Endothelial cell of umbilical vein (primary cell): ENCODE measurements around the gene FBXW7.

Experiments used
- CTCF ChIP-seq, 2 donors: IDR thresholded peaks; 1 replicate in 1 of 2; 2 replicates in 1 of 2; pipeline ENCODE4 v1.5.1; 2011; ENCODE audit warnings: low read length in 2 of 2, mild to moderate bottlenecking in 2 of 2, moderate library complexity in 2 of 2, control low read depth in 1 of 2, inconsistent platforms in 1 of 2, low read depth in 1 of 2; ENCODE audit not compliant: insufficient read depth in 1 of 2; ENCODE audit errors: extremely low read depth in 1 of 2
- GATA2 ChIP-seq: IDR thresholded peaks from 2 replicates; pipeline ENCODE4 v1.7.0; 2011; ENCODE audit warnings: low read depth, mild to moderate bottlenecking, moderate library complexity, mixed read lengths, low read length; ENCODE audit not compliant: insufficient read length, insufficient read depth
- MAX ChIP-seq: IDR thresholded peaks from 2 replicates; pipeline ENCODE4 v1.6.1; 2011; ENCODE audit not compliant: insufficient read depth, insufficient read length
- POLR2A ChIP-seq: IDR thresholded peaks from 2 replicates; pipeline ENCODE4 v1.6.1; 2012; ENCODE audit warnings: low read depth, mild to moderate bottlenecking, control low read depth, low read length
- POLR2AphosphoS5 ChIP-seq: IDR thresholded peaks from 2 replicates; pipeline ENCODE4 v1.6.1; 2012; ENCODE audit warnings: low read depth, mild to moderate bottlenecking, control low read depth, low read length, moderate library complexity; ENCODE audit not compliant: insufficient read depth

GRCh38 chr4:152360045-152360410 lies 175.9 kb downstream of the FBXW7 start:
- TF ChIP-seq POLR2A (no peak), CTCF (IDR thresholded peaks at IDR 0.05; ENCODE audit: extremely low read depth in 1 of 2, insufficient read depth in 1 of 2, low read depth in 1 of 2, low read length in 2 of 2) (no peak), POLR2AphosphoS5 (no peak), MAX (no peak), GATA2 (no peak)
